GM18868 (cell line): ENCODE measurements around the gene PPIP5K2.
"Not testable (repeated sequence)": the region's sequence is repeated elsewhere in the genome, so short reads cannot be mapped to it uniquely, and the experiment has no call there.

Source experiments
- ATAC-seq: cut with Tn5 transposase; IDR thresholded peaks from one replicate; pipeline ENCODE4 v1.9.1; 2021; ENCODE audit warnings: mild to moderate bottlenecking, moderate library complexity; ENCODE audit not compliant: unreplicated experiment

PPIP5K2 gene

GRCh38 chr5:103120607-103121200, 603 bp downstream of the PPIP5K2 start:
- ATAC-seq, result no peak

GRCh38 chr5:103122242-103122641, 2.1 kb downstream of the PPIP5K2 start:
- no peak for ATAC-seq

GRCh38 chr5:103126557-103126956, 6.5 kb downstream of the PPIP5K2 start:
- no peak for ATAC-seq

DNA sequence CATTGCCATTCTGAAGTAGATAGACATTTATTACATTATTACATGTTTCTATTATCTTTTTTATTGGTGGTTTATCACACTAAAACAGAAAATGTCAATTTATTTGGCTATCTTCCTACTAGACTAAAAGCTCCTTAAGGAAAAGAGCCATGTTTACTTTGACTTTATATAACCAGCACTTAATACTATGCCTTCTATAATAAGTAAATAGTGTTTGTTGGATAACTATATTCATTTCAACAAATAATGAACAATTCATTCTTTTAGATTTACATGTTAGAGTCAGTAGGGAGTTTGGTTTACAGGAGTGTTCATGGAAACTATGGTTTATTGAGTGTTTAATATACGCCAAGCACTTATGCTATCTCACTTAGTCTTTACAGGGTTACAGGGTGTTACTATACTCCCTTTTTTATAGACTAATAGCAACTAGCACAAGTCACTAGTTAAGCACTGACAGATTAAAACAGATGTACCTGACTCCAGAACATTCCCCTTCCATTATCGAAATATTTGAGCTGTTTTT, 7.3 kb downstream of the PPIP5K2 start:
- ATAC-seq, result no peak

GRCh38 chr5:103128202-103128601, 8.1 kb downstream of the PPIP5K2 start:
- ATAC-seq, result no peak

DNA sequence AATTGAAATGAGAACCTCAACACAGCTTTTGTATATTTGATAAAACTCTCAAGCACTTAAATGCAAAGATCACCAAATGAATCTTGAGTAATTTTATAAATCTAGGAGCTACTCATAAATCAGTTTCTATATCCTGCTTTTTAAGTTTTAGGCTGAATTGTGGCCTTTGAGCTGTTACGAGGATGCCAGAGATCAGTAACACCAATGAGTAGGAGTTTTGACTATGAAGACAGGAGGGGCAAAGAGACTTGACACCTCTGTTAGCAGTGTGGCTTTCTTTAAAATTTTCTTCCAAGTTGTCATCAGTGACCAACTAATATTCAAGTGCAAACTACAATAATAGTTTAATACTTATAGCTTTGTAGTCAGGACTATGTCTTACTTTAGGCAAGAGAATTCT, 12.6 kb downstream of the PPIP5K2 start:
- no peak for ATAC-seq

- no peak for ATAC-seq
Measured at GRCh38 chr5:103133231-103133630, 13.1 kb downstream of the PPIP5K2 start.

DNA sequence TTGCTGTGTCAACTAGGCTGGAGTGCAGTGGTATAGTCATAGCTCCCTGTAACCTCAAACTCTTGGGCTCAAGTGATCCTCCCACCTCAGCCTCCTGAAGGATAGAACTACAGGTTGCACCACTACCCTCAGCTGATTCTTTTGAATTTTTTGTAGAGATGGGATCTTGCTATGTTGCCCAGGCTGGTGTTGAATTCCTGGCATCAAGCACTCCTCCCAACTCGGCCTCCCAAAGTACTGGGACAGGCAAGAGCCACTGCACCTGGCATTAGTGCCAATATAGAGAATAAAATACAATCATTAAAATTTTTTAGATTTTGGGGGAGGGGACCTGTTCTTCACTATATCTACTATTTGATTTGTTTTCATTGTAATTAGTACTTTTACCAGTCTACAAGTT, 15.4 kb downstream of the PPIP5K2 start:
- ATAC-seq, result no peak

DNA sequence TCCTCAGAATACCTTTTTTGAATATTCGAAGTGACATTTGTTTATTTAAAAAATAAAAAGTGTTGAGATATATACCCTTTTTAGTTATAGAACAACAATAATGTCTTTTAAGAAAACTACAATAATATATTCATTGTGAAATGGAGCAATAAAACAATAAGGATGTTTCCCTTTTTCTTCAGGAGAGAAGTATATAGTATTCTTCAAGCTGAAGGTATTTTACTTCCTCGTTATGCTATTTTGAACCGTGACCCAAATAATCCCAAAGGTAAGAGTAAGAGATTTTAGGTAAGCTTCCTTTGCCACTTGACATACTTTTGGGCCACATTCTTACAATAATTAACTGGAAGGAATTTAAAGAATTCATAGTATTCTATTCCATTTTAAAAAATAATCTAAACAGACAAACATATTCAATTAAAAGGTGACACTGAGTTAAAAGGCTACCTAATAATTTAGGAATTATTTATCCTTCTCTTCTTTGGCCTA, 18.1 kb downstream of the PPIP5K2 start:
- ATAC-seq, result no peak

- ATAC-seq, result peak; percentile 98
Measured at GRCh38 chr5:103139264-103139865, 19.3 kb downstream of the PPIP5K2 start.

- ATAC-seq, result not testable (repeated sequence)
Measured at GRCh38 chr5:103142132-103142531, 22.0 kb downstream of the PPIP5K2 start.

DNA sequence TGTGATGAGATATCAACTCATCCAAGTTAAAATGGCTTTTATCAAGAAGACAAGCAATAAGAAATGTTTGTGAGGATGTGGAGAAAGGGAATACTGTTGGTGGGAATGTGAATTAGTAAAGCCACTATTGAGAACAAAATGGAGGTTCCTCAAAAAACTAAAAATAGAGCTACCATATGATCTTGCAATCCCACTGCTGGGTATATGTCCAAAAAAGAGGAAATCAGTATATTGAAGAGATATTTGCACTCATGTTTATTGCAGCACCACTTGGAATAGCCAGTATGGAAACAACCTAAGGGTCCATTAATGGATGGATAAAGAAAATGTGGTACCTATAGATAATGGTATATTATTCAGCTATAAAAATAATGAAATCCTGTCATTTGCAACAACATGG, 25.1 kb downstream of the PPIP5K2 start:
- ATAC-seq, result no peak

DNA sequence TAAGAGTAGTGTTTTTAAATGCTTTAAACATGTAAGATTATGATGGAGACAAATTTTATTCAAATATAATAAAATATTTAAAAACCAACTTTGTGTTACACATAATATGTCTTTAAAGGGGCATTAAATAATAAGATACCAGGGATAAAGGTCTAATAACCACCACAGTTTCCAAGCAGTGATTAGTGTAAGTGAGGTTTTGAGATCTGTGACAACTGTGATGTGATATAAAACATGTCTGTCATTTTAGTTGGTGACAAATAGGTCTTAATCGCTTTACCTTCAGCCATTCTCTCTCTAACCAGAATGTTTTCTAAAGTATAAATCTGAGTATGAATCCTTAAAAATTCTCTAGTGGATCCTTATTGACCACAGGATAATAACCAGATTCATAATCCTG, 28.1 kb downstream of the PPIP5K2 start:
- ATAC-seq, result no peak

DNA sequence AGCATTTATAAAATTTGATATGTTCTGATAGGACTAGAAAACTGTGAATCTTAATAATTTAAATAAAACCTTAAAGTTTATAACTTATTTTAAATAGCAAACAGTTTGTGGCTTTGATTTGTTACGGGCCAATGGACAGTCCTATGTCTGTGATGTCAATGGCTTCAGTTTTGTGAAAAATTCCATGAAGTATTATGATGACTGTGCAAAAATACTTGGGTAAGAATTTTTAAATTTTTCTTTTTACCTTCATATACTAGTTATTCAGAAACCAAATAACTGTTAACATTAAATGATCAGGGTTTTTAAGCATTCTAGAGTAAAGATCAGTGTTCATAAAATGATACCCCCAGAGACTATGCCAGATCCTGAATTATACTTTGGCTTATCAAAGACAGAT, 31.1 kb downstream of the PPIP5K2 start:
- no peak for ATAC-seq

GRCh38 chr5:103166706-103167105, 46.6 kb downstream of the PPIP5K2 start:
- ATAC-seq, result no peak

- no peak for ATAC-seq
Measured at GRCh38 chr5:103174147-103174546, 54.0 kb downstream of the PPIP5K2 start.

DNA sequence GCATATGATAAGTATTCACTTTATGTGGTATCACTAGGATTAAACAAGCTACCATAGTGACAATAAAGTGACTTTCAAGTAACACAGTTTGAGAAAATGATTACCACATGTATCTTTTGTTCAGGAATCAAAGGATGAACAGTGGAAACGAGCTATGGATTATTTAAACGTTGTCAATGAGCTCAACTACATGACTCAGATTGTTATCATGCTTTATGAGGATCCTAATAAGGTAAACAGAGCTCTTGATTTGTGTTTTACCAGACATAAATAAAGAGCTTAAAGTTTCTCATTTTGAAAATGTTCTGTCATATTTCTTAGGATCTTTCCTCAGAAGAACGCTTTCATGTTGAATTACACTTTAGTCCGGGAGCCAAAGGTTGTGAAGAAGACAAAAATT, 57.4 kb downstream of the PPIP5K2 start:
- no peak for ATAC-seq

DNA sequence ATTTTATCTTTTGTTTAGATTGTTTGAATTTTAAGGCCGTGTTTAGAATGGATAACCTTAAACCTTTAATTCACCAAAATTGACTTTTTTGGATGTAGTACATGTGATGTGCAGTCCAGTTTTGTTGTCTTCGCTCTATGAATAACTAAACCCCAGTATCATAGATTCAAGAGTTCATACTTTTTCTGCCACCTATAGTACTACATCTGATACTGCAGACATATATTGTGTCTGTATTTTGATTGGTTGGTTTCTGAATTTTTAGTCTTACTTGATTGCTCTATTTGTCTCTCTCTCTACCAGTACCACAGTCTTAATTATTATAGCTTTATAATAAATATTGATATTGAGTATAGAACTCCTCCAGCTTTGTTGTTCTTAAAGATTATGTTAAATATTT, 58.1 kb downstream of the PPIP5K2 start:
- ATAC-seq, result no peak

DNA sequence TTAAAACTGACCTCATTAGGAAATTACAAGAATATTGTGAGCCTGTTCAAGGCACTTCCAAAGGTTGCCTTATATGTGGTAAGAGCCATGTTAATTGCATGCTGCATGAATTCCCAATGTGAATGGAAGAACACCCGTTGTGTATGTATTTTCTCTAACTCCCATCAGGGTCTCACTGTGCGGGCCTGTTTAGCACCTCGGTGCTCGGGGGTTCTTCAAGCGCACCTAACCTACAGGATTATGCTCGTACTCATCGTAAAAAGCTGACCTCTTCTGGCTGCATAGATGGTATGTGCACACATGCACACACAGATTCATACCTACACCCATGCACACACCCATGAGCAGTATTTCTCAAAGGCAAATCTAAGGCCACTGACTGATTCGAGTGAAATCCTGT, 66.1 kb downstream of the PPIP5K2 start:
- no peak for ATAC-seq

DNA sequence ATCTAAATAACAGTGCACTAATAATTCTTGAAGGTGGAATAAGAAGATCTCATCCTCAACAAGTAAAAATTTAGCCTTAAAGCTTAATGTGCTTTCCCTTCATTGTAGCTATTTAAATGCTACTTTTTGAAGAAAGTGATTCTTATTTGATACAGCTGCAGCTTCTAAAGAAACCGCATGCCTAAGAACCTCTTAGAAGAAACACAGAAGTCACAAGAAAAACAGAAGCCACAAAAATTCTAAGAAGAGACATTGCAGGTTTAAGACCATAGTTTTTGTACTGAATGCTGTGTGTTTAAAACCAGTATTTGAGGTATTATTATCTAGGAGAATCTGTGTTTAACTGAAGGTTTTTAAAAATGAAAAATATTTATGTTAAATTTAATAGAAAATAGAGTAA, 68.3 kb downstream of the PPIP5K2 start:
- ATAC-seq, result no peak

DNA sequence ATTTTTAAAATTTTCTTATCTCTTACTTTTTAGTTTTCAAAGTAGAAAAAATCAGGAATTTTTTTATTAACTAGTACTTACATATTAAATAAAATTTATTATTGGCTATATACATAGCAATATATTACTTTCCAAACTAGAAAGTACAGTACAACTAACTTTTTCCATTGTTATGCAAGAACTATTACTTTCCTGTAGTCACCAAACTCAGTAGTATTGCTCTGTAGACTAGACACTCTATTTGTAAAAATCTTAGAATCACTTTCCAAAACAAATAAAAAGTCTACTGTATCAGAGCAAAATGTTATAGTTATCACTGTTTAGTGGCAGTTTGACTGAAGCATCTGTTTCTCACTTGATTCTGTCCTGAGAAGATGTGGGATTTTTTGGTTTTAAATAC, 83.1 kb downstream of the PPIP5K2 start:
- ATAC-seq, result no peak

DNA sequence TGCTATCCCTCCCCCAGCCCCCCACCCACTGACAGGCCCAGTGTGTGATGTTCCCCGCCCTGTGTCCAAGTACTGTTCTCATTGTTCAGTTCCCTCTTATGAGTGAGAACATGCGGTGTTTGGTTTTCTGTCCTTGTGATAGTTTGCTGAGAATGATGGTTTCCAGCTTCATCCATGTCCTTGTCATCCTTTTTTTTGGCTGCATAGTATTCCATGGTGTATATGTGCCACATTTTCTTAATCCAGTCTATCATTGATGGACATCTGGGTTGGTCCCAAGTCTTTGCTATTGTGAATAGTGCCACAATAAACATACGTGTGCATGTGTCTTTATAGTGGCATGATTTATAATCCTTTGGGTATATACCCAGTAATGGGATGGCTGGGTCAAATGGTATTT, 84.9 kb downstream of the PPIP5K2 start:
- ATAC-seq, result not testable (repeated sequence)
